ENCODE data around the gene TRMT44.

TRMT44 gene

GRCh38 chr4:8395504-8396296 is 44.9 kb upstream of the TRMT44 start:
- no peak overlapping the region for H3K18ac ChIP-seq (ENCODE audit: low read length)
- no peak overlapping the region for H3K27ac ChIP-seq (ENCODE audit: low read depth, low read length)
- H3K4me2 ChIP-seq (ENCODE audit: low read length): no peak overlapping the region
- H4K91ac ChIP-seq (ENCODE audit: low read depth, low read length): no peak overlapping the region
- peaks cover 3 to 16% of the 10 kb centered on the region in 2 experiments for H3K4me1 ChIP-seq (ENCODE audit: control insufficient read depth in 1 of 2, insufficient read depth in 2 of 2, low read length in 2 of 2)
- H2BK5ac ChIP-seq (ENCODE audit: low read depth, low read length, poor library complexity): no peak overlapping the region
- H2BK120ac ChIP-seq (ENCODE audit: insufficient read depth, low read length, poor library complexity): no peak overlapping the region
- no peak overlapping the region for H4K8ac ChIP-seq (ENCODE audit: low read depth, low read length)
- no peaks in the 10 kb centered on the region for H3K27me3 ChIP-seq (ENCODE audit: insufficient read depth, low read length)
- H3K79me1 ChIP-seq (ENCODE audit: low read length): peaks cover 6% of the 10 kb centered on the region
- H3K9me3 ChIP-seq (ENCODE audit: insufficient read depth, low read depth, low read length): no peaks in the 10 kb centered on the region
- peaks cover 40 to 45% of the 10 kb centered on the region in 2 experiments for H3K36me3 ChIP-seq (ENCODE audit: control insufficient read depth in 1 of 2, insufficient read depth in 2 of 2, low read length in 2 of 2)
- DNase-seq: no peak
- H2BK12ac ChIP-seq (ENCODE audit: low read length): no peak overlapping the region
- no peak overlapping the region for H3K14ac ChIP-seq (ENCODE audit: low read length)
- H3K9ac ChIP-seq (ENCODE audit: low read length): no peak overlapping the region
- WGBS (ENCODE audit: extremely low coverage, insufficient coverage, insufficient read length): no CpG with 5 or more reads among the region's 12 CpGs
- no peak overlapping the region for H2AFZ ChIP-seq (ENCODE audit: insufficient read depth, low read length, poor library complexity)
- H3K4me3 ChIP-seq (ENCODE audit: low read depth, low read length): no peak overlapping the region
- no peak overlapping the region for H2AK5ac ChIP-seq (ENCODE audit: low read length)
- H4K12ac ChIP-seq (ENCODE audit: low read depth, low read length): no peak overlapping the region
- H3K23ac ChIP-seq (ENCODE audit: low read length): no peak overlapping the region
- no peak overlapping the region for H3K4ac ChIP-seq (ENCODE audit: low read depth, low read length)
- no peaks in the 10 kb centered on the region for H3K79me2 ChIP-seq (ENCODE audit: control insufficient read depth, insufficient read depth, low read length, poor library complexity)

GRCh38 chr4:8396762-8397406 is 43.7 kb upstream of the TRMT44 start:
- no peak overlapping the region for H3K4me3 ChIP-seq (ENCODE audit: low read depth, low read length)

GRCh38 chr4:8398347-8398746 is 42.2 kb upstream of the TRMT44 start:
- H3K4me3 ChIP-seq (ENCODE audit: low read depth, low read length): no peak overlapping the region
- peaks cover 36 to 43% of the 10 kb centered on the region in 2 experiments for H3K36me3 ChIP-seq (ENCODE audit: control insufficient read depth in 1 of 2, insufficient read depth in 2 of 2, low read length in 2 of 2)
- H3K79me2 ChIP-seq (ENCODE audit: control insufficient read depth, insufficient read depth, low read length, poor library complexity): no peaks in the 10 kb centered on the region
- no peak overlapping the region for H3K4ac ChIP-seq (ENCODE audit: low read depth, low read length)
- no peaks in the 10 kb centered on the region for H3K27me3 ChIP-seq (ENCODE audit: insufficient read depth, low read length)
- WGBS (ENCODE audit: extremely low coverage, insufficient coverage, insufficient read length): no CpG with 5 or more reads among the region's 9 CpGs
- H2BK5ac ChIP-seq (ENCODE audit: low read depth, low read length, poor library complexity): no peak overlapping the region
- no peak for DNase-seq
- H4K8ac ChIP-seq (ENCODE audit: low read depth, low read length): no peak overlapping the region
- H2AK5ac ChIP-seq (ENCODE audit: low read length): no peak overlapping the region
- no peak overlapping the region for H2AFZ ChIP-seq (ENCODE audit: insufficient read depth, low read length, poor library complexity)
- H2BK120ac ChIP-seq (ENCODE audit: insufficient read depth, low read length, poor library complexity): no peak overlapping the region
- H3K4me1 ChIP-seq (ENCODE audit: control insufficient read depth in 1 of 2, insufficient read depth in 2 of 2, low read length in 2 of 2): peaks cover 0 to 9% of the 10 kb centered on the region in 2 experiments
- no peak overlapping the region for H4K91ac ChIP-seq (ENCODE audit: low read depth, low read length)
- no peak overlapping the region for H3K9ac ChIP-seq (ENCODE audit: low read length)
- no peak overlapping the region for H2BK12ac ChIP-seq (ENCODE audit: low read length)
- no peak overlapping the region for H3K4me2 ChIP-seq (ENCODE audit: low read length)
- H3K14ac ChIP-seq (ENCODE audit: low read length): no peak overlapping the region
- H3K18ac ChIP-seq (ENCODE audit: low read length): no peak overlapping the region
- no peaks in the 10 kb centered on the region for H3K9me3 ChIP-seq (ENCODE audit: insufficient read depth, low read depth, low read length)
- no peak overlapping the region for H3K27ac ChIP-seq (ENCODE audit: low read depth, low read length)
- H3K79me1 ChIP-seq (ENCODE audit: low read length): peaks cover 5% of the 10 kb centered on the region
- H3K23ac ChIP-seq (ENCODE audit: low read length): no peak overlapping the region
- H4K12ac ChIP-seq (ENCODE audit: low read depth, low read length): no peak overlapping the region

More at GRCh38 chr4:8396762-8397406, 43.7 kb upstream of the TRMT44 start:
- H3K27me3 ChIP-seq (ENCODE audit: insufficient read depth, low read length): no peaks in the 10 kb centered on the region
- H2AK5ac ChIP-seq (ENCODE audit: low read length): peak overlapping the region; percentile 51
- H3K79me1 ChIP-seq (ENCODE audit: low read length): peaks cover 6% of the 10 kb centered on the region
- H3K4me1 ChIP-seq (ENCODE audit: control insufficient read depth in 1 of 2, insufficient read depth in 2 of 2, low read length in 2 of 2): peaks cover 3 to 16% of the 10 kb centered on the region in 2 experiments
- H2BK120ac ChIP-seq (ENCODE audit: insufficient read depth, low read length, poor library complexity): no peak overlapping the region
- no peak overlapping the region for H3K27ac ChIP-seq (ENCODE audit: low read depth, low read length)
- H3K23ac ChIP-seq (ENCODE audit: low read length): no peak overlapping the region
- no peak overlapping the region for H2BK12ac ChIP-seq (ENCODE audit: low read length)
- H3K14ac ChIP-seq (ENCODE audit: low read length): no peak overlapping the region
- no peak overlapping the region for H3K4me2 ChIP-seq (ENCODE audit: low read length)
- WGBS (ENCODE audit: extremely low coverage, insufficient coverage, insufficient read length): no CpG with 5 or more reads among the region's 27 CpGs
- H2AFZ ChIP-seq (ENCODE audit: insufficient read depth, low read length, poor library complexity): no peak overlapping the region
- no peak overlapping the region for H3K18ac ChIP-seq (ENCODE audit: low read length)
- H2BK5ac ChIP-seq (ENCODE audit: low read depth, low read length, poor library complexity): no peak overlapping the region
- no peaks in the 10 kb centered on the region for H3K9me3 ChIP-seq (ENCODE audit: insufficient read depth, low read depth, low read length)
- no peak overlapping the region for H4K12ac ChIP-seq (ENCODE audit: low read depth, low read length)
- DNase-seq: no peak
- H3K36me3 ChIP-seq (ENCODE audit: control insufficient read depth in 1 of 2, insufficient read depth in 2 of 2, low read length in 2 of 2): peaks cover 40 to 48% of the 10 kb centered on the region in 2 experiments
- no peak overlapping the region for H4K91ac ChIP-seq (ENCODE audit: low read depth, low read length)
- H4K8ac ChIP-seq (ENCODE audit: low read depth, low read length): peak overlapping the region; percentile 13
- H3K4ac ChIP-seq (ENCODE audit: low read depth, low read length): no peak overlapping the region
- H3K79me2 ChIP-seq (ENCODE audit: control insufficient read depth, insufficient read depth, low read length, poor library complexity): no peaks in the 10 kb centered on the region
- H3K9ac ChIP-seq (ENCODE audit: low read length): no peak overlapping the region

- H3K27me3 ChIP-seq (ENCODE audit: insufficient read depth, low read length): no peaks in the 10 kb centered on the region
- no peak overlapping the region for H4K12ac ChIP-seq (ENCODE audit: low read depth, low read length)
- no peaks in the 10 kb centered on the region for H3K79me2 ChIP-seq (ENCODE audit: control insufficient read depth, insufficient read depth, low read length, poor library complexity)
- no CpG with 5 or more reads among the region's 15 CpGs for WGBS (ENCODE audit: extremely low coverage, insufficient coverage, insufficient read length)
- H3K4ac ChIP-seq (ENCODE audit: low read depth, low read length): no peak overlapping the region
- no peak overlapping the region for H3K14ac ChIP-seq (ENCODE audit: low read length)
- H2AFZ ChIP-seq (ENCODE audit: insufficient read depth, low read length, poor library complexity): no peak overlapping the region
- H2BK12ac ChIP-seq (ENCODE audit: low read length): no peak overlapping the region
- no peak overlapping the region for H3K4me2 ChIP-seq (ENCODE audit: low read length)
- H2BK120ac ChIP-seq (ENCODE audit: insufficient read depth, low read length, poor library complexity): no peak overlapping the region
- H3K79me1 ChIP-seq (ENCODE audit: low read length): peaks cover 5% of the 10 kb centered on the region
- peaks cover 33 to 43% of the 10 kb centered on the region in 2 experiments for H3K36me3 ChIP-seq (ENCODE audit: control insufficient read depth in 1 of 2, insufficient read depth in 2 of 2, low read length in 2 of 2)
- H2AK5ac ChIP-seq (ENCODE audit: low read length): no peak overlapping the region
- H2BK5ac ChIP-seq (ENCODE audit: low read depth, low read length, poor library complexity): no peak overlapping the region
- H3K18ac ChIP-seq (ENCODE audit: low read length): no peak overlapping the region
- H3K9ac ChIP-seq (ENCODE audit: low read length): no peak overlapping the region
- no peaks in the 10 kb centered on the region for H3K9me3 ChIP-seq (ENCODE audit: insufficient read depth, low read depth, low read length)
- H3K4me3 ChIP-seq (ENCODE audit: low read depth, low read length): peak overlapping the region; percentile 37
- H3K27ac ChIP-seq (ENCODE audit: low read depth, low read length): no peak overlapping the region
- H4K91ac ChIP-seq (ENCODE audit: low read depth, low read length): no peak overlapping the region
- H4K8ac ChIP-seq (ENCODE audit: low read depth, low read length): no peak overlapping the region
- H3K4me1 ChIP-seq (ENCODE audit: control insufficient read depth in 1 of 2, insufficient read depth in 2 of 2, low read length in 2 of 2): peaks cover 0 to 7% of the 10 kb centered on the region in 2 experiments
- H3K23ac ChIP-seq (ENCODE audit: low read length): no peak overlapping the region
- no peak for DNase-seq
These were observed 41.3 kb upstream of the TRMT44 start for GRCh38 chr4:8399298-8399697.

Measured in trophoblast cell (in vitro differentiated cells and primary cell).